ENCODE measurements around the gene GLTPD2.
"Not testable (repeated sequence)": the region's sequence is repeated elsewhere in the genome, so short reads cannot be mapped to it uniquely, and the experiment has no call there.

DNA sequence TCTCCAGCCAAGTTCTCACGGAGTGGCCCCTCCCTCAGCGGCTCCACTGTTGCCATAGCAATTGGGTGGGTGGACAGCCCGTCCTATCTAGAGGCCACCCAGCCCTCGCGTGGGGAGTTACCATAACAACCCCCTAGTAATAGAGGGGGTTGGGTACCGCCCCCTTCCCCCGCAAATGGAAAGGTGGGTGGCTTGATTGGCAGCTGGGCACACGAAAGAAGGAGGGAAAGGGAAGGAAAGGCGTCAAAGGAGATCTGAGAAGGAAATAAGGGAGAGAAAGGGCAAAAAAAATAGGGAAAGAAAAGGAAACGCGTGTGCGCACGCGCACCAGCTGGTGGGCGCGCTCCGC is 44.0 kb downstream of the GLTPD2 start:
- not testable (repeated sequence) for TF ChIP-seq CTCF (IDR thresholded peaks at IDR 0.05); EZH2 (IDR thresholded peaks at IDR 0.05; ENCODE audit: borderline replicate concordance, insufficient read depth, low read depth, low read length, poor library complexity, severe bottlenecking)
